NCI-H2029 treated with DMSO at 0.1 percent for 48 hours (cell line): ENCODE measurements around the gene DAB2.
"Not testable (repeated sequence)": the region's sequence is repeated elsewhere in the genome, so short reads cannot be mapped to it uniquely, and the experiment has no call there.

Experiments used
- DNase-seq: peaks from one replicate; lab custom pipeline; 2025; lab: John Stamatoyannopoulos, UW

The DAB2 gene

GRCh38 chr5:39420482-39421145, 4.2 kb downstream of the DAB2 start:
- DNase-seq = no peak

GRCh38 chr5:39419796-39420195, 5.0 kb downstream of the DAB2 start:
- no peak for DNase-seq

DNA sequence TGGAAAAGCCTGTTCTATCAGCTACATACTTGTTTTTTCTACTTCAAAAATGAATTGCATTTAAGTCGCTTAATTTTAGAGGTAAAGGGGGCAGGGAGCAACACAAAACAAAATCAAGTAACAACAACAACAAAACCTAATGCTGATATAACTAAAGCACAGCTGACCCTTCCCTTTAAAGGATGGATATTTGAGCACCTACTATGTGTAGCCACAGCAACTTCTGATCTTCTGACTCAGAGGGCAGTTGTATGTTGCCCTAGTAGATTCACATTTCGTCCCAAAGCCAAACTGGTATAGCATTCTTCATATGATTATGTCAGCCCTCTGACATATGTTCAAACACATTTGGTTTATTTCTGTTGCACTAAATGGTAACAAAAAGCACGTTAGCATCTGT, 6.8 kb downstream of the DAB2 start:
- no peak for DNase-seq

DNA sequence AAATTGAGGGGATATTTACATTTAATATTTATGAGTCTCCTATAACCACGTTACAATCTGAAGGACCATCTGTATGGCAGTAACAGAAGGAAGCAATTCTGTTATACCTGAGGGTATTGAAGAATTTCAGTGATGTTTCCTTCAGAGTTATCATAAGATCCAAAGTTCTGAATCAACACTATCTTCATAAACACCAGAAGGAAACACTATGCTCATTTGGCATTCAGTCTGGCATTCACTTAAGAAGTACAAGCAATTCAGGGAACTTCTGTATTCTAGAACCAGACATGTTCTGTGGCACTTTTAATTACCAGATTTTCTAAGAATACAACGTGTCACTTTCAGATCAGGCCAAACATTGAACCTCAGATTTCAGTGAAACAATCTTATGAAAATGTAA, 9.6 kb downstream of the DAB2 start:
- DNase-seq = no peak

DNA sequence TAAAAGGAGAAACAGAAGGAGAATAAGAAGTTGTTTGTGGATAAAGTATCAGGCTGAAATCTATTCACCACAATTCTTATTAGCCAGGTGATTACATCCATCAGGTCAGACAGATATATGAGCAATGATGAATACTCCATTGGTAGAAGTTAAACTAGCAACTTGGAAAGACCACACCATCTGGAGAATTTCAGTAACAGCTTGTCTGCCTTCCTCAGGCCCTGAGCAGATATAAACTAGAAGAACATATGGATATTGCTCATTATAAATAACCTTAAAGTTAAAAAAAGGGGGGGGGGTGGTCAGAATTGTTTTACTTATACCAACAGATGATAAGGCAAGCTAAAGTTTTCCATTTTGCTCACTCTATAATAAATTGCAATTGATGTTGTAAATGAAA, 10.4 kb downstream of the DAB2 start:
- no peak for DNase-seq

DNA sequence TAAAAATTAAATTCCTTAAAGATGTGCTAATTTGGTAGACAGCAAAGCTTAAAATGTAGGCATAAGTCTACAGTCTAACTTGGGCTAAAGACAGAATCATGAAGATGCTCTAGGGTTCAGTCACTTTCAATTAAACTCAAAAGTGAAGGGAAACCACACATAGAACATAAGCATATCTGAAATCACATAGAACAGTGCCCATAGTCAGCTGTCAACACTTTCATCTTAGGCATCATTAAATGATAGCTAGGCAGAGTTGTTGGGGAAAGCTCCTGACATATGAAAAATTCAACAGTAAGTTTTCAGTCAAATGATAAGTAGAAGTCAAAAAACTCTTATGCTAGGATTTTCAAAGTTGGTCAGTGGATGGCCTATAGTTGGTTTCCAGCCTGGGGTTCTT, 11.0 kb downstream of the DAB2 start:
- DNase-seq = no peak

DNA sequence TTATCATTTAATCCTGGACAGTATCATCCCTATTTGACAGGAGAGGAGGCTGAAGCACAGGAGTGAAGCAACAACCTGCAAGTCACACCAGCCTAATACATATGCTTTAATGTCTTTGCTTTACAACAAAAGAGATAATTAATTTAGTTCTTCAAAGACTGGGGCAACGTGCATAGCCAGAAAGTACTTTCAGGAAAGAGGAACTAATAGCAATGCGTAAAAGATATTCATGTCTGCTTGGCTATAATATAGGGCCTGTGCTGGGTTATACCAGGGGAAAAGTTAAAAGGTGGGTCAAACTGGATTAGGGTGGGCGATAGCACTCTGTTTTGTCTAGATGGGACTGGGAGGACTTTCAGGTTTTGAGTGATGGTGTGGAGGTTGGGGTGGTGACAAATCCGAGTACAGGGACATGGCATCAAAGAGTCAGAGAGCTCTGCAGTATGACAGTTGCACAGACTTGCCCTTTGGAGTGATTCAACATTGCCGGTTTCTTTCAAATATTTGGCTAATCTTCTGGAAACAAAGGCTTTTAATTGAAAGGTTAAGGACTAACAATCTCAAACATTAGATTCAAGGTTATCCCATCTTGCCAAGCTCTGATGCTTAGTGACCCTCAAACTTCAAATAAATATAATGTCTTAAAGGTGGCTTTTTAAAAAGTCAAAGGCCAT, 11.9 kb downstream of the DAB2 start:
- DNase-seq = no peak

GRCh38 chr5:39411985-39412384, 12.8 kb downstream of the DAB2 start:
- DNase-seq = no peak

GRCh38 chr5:39411061-39411460, 13.7 kb downstream of the DAB2 start:
- DNase-seq = no peak

DNA sequence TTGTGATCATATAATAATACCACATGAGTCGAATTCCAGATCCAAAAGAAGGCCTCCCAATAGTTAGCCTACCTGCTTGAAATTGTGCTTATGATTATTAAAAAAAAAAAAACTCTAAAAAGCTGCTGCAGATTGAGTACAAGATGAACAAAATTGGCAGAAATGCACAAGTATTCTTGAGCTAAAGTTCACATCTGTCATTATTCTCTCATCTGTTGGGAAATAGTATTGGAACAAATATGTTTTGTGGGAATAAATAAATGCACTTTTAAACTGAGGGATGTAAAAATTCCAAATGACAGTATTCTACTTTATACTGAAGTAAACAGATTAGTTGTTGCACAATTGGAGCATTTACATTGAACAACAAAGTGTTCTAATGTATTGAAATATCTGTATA, 15.7 kb downstream of the DAB2 start:
- no peak for DNase-seq

- DNase-seq = no peak
Observed at GRCh38 chr5:39405083-39405843, 19.5 kb downstream of the DAB2 start.

- not testable (repeated sequence) for DNase-seq
Observed at GRCh38 chr5:39403761-39404160, 21.0 kb downstream of the DAB2 start.

DNA sequence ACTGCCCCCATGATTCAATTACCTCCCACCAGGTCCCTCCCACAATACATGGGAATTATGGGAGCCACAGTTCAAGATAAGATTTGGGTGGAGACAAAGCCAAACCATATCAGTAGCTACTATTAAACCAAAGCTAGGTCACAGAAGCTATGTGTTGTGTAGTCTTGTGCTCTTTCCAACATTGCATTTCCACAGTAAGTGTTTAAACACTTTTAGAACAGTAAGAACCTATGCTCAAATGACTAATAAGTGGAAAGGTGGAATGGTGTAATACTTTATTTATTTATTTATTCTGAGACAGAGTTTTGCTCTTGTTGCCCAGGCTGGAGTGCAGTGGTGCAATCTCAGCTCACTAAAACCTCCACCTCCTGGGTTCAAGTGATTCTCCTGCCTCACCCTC, 22.6 kb downstream of the DAB2 start:
- not testable (repeated sequence) for DNase-seq

GRCh38 chr5:39400713-39401578, 23.8 kb downstream of the DAB2 start:
- no peak for DNase-seq

DNA sequence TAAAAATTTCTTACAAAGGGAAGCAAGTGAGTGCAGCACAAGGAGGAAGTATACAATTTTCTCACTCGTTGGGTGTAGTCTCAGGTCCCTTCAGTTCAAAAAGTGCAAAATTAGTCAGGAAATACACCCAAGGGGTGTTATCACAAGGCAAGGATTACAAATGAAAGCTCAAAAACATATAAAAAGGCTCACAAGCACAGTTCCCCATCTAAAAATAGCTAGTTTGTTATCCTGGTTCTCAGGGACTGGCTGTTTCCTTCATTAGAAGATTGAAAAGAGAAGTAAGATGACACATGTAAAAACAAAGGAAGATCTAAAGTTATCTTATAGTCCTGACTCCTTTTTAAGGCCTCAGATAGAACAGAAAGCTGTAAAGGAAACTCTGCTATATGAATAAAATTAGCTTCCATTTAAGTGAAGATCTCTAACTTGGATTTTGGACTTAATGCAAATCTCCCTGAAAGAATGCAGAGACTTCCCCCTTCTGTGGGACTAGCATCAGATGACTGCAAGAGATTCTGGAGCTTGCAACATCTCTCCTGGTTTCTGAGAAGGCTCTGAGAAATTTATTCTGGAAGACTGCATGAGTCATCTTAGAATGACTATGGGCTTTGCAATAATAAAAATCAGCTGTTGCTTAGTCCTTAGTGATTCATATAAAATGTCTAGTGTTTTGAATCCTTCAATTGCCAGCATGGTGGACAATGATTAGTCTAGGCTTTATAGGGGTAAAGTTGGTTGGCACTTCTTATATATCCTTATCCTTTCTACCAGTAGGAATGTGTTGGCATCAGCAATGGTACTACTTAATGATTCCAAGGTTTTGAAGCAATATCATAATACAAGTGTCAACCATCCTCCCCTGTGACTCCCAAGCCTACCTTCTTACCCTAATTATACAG, 25.4 kb downstream of the DAB2 start:
- DNase-seq = no peak

- DNase-seq = no peak
Observed at GRCh38 chr5:39396843-39397242, 27.9 kb downstream of the DAB2 start.

GRCh38 chr5:39395521-39395920, 29.3 kb downstream of the DAB2 start:
- no peak for DNase-seq

- no peak for DNase-seq
Observed at GRCh38 chr5:39394946-39395345, 29.8 kb downstream of the DAB2 start.

DNA sequence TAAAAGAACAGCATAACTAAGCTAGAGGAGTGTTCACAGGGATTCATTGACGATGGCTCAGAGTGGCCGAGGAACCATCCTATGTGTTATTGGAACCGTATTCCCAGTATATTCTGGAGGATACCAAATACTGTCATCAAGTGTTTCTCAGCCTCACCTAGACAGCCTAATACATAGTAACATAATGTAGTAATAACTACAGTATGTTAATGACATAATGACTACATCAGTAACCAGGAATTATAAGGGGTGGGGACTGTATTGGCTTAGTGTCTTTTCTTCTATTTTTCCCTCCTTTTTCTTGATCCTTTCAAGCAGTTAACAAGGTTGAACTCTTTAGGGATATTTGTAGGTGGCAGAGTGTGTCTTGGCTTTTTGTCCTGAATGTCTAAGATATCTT, 33.8 kb downstream of the DAB2 start:
- no peak for DNase-seq

DNA sequence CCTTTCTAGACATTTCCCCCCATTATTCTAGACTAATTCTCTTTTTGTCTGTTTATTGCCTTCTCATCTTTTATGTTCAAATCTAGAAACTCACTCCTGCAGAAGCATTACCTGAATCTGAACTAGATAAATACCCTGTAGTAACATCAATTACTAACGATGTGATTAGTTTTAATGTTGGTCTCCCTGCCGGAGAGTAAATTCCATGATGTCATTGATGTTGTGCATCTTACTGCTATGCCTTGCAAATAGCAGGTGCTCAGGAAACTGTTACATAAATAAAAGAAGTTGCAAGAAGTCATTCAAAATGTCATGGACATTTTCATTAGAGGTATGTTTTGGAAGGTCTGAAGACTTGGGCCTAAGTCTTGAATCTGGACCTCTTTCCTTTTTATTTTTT, 37.5 kb downstream of the DAB2 start:
- DNase-seq = no peak

- no peak for DNase-seq
Observed at GRCh38 chr5:39384271-39384670, 40.5 kb downstream of the DAB2 start.
